Panc1 (cell line): Measurements from ENCODE around the gene LKAAEAR1. TPM values are rescaled to one million over a fixed set of nuclear protein-coding genes. Genes with fewer than 3 reads are reported as not detected.

Source experiments
- ATAC-seq: fragments of 200-7000 bp; cut with Tn5 transposase; 2 replicates; pipeline ENCODE4 v1.9.1; 2020; ENCODE audit warnings: mild to moderate bottlenecking, moderate library complexity
- BruUV-seq: library from RNA; stranded (reverse); fragments of 400-500 nt; replicated peaks from 2 replicates; lab custom pipeline; 2021; lab: Mats Ljungman, UMichigan
- CTCF ChIA-PET: fragments of 300-600 bp; sonication (Branson Sonifier 250); formaldehyde crosslinking; loops from one replicate; lab custom pipeline; 2022; ENCODE audit warnings: antibody characterized with exemption; lab: Charles Lee
- POLR2A ChIA-PET: fragments of 300-600 bp; sonication (Branson Sonifier 250); formaldehyde crosslinking; loops from one replicate; lab custom pipeline; 2022; ENCODE audit warnings: antibody characterized with exemption; lab: Charles Lee
- DNase-seq: peaks from one replicate; pipeline ENCODE4 v3.0.0-alpha.2; 2010; ENCODE audit warnings: low read depth, low spot score
- H3K27ac ChIP-seq: 2 replicates; pipeline ENCODE4 v1.5.1; 2011; ENCODE audit warnings: mild to moderate bottlenecking, low read length, inconsistent platforms
- H3K27me3 ChIP-seq: fragments of 200-500 bp; sonication (Bioruptor generic); 2 replicates; pipeline ENCODE4 v1.6.0; 2014; ENCODE audit warnings: low read length, inconsistent platforms; ENCODE audit not compliant: control insufficient read depth, insufficient read depth
- H3K36me3 ChIP-seq: fragments of 200-500 bp; sonication (Bioruptor generic); 2 replicates; pipeline ENCODE4 v1.5.1; 2014; ENCODE audit warnings: inconsistent platforms, mild to moderate bottlenecking, low read length, moderate library complexity; ENCODE audit not compliant: control insufficient read depth, insufficient read depth
- H3K4me1 ChIP-seq: 2 replicates; pipeline ENCODE4 v1.5.1; 2011; ENCODE audit warnings: inconsistent platforms, mild to moderate bottlenecking, low read length, moderate library complexity; ENCODE audit not compliant: control insufficient read depth, insufficient read depth
- H3K4me3 ChIP-seq, 2 experiments: 2 replicates each; pipeline ENCODE4 v1.5.1; 2011 to 2012; ENCODE audit warnings: low read depth in 2 of 2, low read length in 2 of 2, mild to moderate bottlenecking in 2 of 2, inconsistent platforms in 1 of 2, moderate library complexity in 1 of 2
- H3K9me3 ChIP-seq: fragments of 200-500 bp; sonication (Bioruptor generic); 2 replicates; pipeline ENCODE4 v1.5.1; 2014; ENCODE audit warnings: low read depth, mild to moderate bottlenecking, inconsistent platforms, low read length, moderate library complexity; ENCODE audit not compliant: control insufficient read depth, insufficient read depth
- POLR2AphosphoS5 ChIP-seq: IDR thresholded peaks from 2 replicates; pipeline ENCODE4 v1.6.1; 2012; ENCODE audit warnings: mild to moderate bottlenecking, low read depth, low read length, moderate library complexity
- SIN3A ChIP-seq: IDR thresholded peaks from 2 replicates; pipeline ENCODE4 v1.6.1; 2012; ENCODE audit warnings: low read depth, mild to moderate bottlenecking, low read length, moderate library complexity, borderline replicate concordance; ENCODE audit not compliant: insufficient read depth
- TCF7L2 ChIP-seq: IDR thresholded peaks from 2 replicates; pipeline ENCODE4 v1.6.1; 2011; ENCODE audit warnings: mild to moderate bottlenecking, low read depth, low read length, inconsistent platforms
- in situ Hi-C: cut with HindIII; loops from 2 replicates; pipeline ENCODE4 v1.10.0; 2016; ENCODE audit warnings: low sequenced_read_pairs, low pct_unique_long_range_greater_than_20kb
- intact Hi-C: fragments of 100-400 bp; cut with micrococcal nuclease; formaldehyde crosslinking; loops from one replicate; pipeline ENCODE4 v1.10.0; 2022; ENCODE audit not compliant: unreplicated experiment
- total RNA-seq: library from RNA; stranded (reverse); gene quantifications from one replicate; pipeline ENCODE4 v1.2.1, GENCODE V29; 2021; ENCODE audit not compliant: unreplicated experiment
- TF ChIP-seq, protein P1 (sequence below): fragments of 450-650 bp; IDR thresholded peaks from 2 replicates; pipeline ENCODE4 v1.5.1; 2017; ENCODE audit warnings: mild to moderate bottlenecking
- TF ChIP-seq, protein P2 (sequence below), 2 experiments: IDR thresholded peaks; 2 replicates each; pipeline ENCODE4 v1.6.1; 2011 to 2012; ENCODE audit warnings: low read depth in 2 of 2, control low read depth in 1 of 2, low read length in 1 of 2, mild to moderate bottlenecking in 1 of 2, moderate library complexity in 1 of 2; ENCODE audit not compliant: insufficient read depth in 1 of 2

Gene LKAAEAR1
- total RNA-seq, 1 experiment from 2014 or later = 0.67 TPM

DNA sequence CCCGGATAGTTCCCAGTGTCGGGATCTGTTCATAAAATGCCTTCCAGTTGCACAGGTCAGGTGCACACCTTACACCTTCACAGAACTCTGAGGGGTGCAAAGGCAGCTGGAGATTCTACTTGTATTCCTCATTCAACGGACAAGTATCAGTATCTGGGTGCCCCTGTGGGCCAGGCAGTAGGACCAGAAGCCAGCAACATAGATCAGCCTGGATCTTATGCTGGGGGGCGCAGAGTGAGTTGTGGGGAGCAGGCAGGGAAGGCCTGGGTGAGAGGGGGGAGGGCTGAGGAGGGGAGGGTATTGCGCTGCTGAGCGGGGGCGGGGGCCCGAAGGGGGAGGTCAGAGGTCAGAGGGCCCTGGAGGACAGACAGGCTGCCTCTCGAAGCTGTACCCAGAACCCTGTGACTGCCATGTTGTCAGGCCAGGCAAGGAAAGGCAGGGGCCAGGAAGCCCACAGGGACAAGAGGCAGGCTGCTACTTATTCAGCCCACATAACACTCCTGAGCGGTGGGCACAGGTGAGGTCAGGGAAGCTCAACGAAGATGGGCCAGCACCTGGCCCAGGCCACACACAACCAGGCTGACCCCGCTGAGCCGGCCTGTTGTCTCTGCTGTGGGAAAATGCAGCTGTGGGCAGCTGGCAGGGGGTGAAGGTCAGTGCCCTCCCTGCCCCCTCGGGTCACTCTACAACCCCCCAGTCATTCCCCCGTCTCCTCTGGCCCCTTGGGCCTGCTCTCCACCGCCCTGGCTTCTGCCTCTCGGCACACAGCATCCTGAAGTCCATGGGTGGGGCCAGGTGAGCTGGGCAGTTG lies 3.2 kb downstream of the LKAAEAR1 start:
- H3K9me3 ChIP-seq = no peaks in the 10 kb centered on the region
- peak overlapping the region; percentile 54 for H3K27ac ChIP-seq
- ChIA-PET CTCF (interaction anchor here (0.6 kb wide), 1 partner anchor 38 kb away, joined by 3 read pairs; no protein-coding TSS in a partner anchor), POLR2A (no interaction called here)
- intact Hi-C loops (no loop called here), in situ Hi-C loops (no loop called here)
- H3K36me3 ChIP-seq = no peaks in the 10 kb centered on the region
- DNase-seq (no peak), ATAC-seq (peak; percentile 1; the same call in 1 of the 2 replicates)
- peak overlapping the region; percentile 63 to 78 for H3K4me3 ChIP-seq
- no TSS peak for BruUV-seq
- peaks cover 21% of the 10 kb centered on the region for H3K4me1 ChIP-seq
- no peaks in the 10 kb centered on the region for H3K27me3 ChIP-seq
- TF ChIP-seq, protein P1, sequence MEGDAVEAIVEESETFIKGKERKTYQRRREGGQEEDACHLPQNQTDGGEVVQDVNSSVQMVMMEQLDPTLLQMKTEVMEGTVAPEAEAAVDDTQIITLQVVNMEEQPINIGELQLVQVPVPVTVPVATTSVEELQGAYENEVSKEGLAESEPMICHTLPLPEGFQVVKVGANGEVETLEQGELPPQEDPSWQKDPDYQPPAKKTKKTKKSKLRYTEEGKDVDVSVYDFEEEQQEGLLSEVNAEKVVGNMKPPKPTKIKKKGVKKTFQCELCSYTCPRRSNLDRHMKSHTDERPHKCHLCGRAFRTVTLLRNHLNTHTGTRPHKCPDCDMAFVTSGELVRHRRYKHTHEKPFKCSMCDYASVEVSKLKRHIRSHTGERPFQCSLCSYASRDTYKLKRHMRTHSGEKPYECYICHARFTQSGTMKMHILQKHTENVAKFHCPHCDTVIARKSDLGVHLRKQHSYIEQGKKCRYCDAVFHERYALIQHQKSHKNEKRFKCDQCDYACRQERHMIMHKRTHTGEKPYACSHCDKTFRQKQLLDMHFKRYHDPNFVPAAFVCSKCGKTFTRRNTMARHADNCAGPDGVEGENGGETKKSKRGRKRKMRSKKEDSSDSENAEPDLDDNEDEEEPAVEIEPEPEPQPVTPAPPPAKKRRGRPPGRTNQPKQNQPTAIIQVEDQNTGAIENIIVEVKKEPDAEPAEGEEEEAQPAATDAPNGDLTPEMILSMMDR = no peak
- TF ChIP-seq SIN3A (no peak), POLR2AphosphoS5 (no peak), TCF7L2 (no peak)
- TF ChIP-seq, protein P2, sequence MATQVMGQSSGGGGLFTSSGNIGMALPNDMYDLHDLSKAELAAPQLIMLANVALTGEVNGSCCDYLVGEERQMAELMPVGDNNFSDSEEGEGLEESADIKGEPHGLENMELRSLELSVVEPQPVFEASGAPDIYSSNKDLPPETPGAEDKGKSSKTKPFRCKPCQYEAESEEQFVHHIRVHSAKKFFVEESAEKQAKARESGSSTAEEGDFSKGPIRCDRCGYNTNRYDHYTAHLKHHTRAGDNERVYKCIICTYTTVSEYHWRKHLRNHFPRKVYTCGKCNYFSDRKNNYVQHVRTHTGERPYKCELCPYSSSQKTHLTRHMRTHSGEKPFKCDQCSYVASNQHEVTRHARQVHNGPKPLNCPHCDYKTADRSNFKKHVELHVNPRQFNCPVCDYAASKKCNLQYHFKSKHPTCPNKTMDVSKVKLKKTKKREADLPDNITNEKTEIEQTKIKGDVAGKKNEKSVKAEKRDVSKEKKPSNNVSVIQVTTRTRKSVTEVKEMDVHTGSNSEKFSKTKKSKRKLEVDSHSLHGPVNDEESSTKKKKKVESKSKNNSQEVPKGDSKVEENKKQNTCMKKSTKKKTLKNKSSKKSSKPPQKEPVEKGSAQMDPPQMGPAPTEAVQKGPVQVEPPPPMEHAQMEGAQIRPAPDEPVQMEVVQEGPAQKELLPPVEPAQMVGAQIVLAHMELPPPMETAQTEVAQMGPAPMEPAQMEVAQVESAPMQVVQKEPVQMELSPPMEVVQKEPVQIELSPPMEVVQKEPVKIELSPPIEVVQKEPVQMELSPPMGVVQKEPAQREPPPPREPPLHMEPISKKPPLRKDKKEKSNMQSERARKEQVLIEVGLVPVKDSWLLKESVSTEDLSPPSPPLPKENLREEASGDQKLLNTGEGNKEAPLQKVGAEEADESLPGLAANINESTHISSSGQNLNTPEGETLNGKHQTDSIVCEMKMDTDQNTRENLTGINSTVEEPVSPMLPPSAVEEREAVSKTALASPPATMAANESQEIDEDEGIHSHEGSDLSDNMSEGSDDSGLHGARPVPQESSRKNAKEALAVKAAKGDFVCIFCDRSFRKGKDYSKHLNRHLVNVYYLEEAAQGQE (IDR thresholded peaks at IDR 0.05; ENCODE audit: insufficient read depth in 1 of 2, low read depth in 2 of 2, low read length in 1 of 2) = no peak

DNA sequence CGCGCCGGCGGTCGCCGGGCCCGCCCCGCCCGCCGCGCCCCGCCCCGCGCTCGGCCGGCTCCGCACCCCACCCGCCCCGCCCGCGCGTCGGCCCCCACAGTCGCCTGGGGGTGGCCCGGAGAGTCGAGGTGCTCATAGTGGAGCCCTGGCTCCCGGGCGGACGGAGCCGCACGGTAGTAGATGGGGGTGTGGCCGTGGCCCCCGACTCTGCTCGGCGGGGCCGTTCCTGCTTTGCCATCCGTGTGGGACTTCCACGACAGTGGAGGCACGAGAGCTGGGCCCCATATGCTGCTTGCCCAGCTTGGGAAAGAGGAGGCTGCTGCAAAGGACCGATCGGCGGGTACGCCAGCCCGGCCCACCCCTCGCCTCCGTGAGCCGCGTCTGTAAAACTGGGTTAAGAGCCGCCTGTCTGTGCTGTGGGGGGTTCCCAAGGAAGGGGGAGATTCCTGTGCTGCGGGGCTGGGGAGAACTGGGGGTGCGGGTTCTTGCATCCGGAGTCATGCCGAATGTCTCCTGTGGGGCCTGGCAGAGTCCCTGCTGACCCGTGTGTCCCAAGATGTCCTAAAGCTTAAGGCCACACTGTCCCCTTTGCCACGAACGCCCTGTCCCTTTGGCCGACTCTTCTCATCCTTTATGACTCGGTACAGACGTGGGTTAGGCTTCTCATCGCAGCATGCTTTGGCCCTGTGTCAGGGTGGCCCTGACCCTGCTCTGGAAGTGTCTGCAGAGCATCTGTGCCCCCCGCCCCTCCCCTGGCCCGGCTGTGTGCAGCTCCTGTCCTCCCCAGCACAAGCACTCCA lies 4.0 kb downstream of the LKAAEAR1 start, which contains the start of gene OPRL1:
Gene OPRL1, plus strand, starts transcription at position 70 of the 800 bp plus-strand sequence. CDS start 12,639 bp downstream, outside the sequence.
- in situ Hi-C loops (no loop called here), intact Hi-C loops (no loop called here)
- Histone ChIP-seq H3K27ac (peak within 1 kb of the TSS; percentile 87), H3K4me3 (peak within 1 kb of the TSS; percentile 78 to 82), H3K27me3 (no peaks in the 10 kb centered on the region), H3K36me3 (no peaks in the 10 kb centered on the region), H3K4me1 (peaks cover 21% of the 10 kb centered on the region), H3K9me3 (no peaks in the 10 kb centered on the region)
- TF ChIP-seq, protein P2 (IDR thresholded peaks at IDR 0.05; ENCODE audit: insufficient read depth in 1 of 2, low read depth in 2 of 2, low read length in 1 of 2) = no peak
- TF ChIP-seq POLR2AphosphoS5 (no peak), SIN3A (no peak), TCF7L2 (no peak)
- TF ChIP-seq, protein P1 = no peak
- no TSS peak for BruUV-seq
- ATAC-seq = peak; percentile 22
- POLR2A ChIA-PET = no interaction called here
- CTCF ChIA-PET = interaction anchor here (0.6 kb wide), 1 partner anchor 36 kb away, joined by 3 read pairs; no protein-coding TSS in a partner anchor
- DNase-seq = no peak
